Endodermal cell (in vitro differentiated cells): ENCODE results near the gene PTX3. TPM values are rescaled to one million over a fixed set of nuclear protein-coding genes. Genes with fewer than 3 reads are reported as not detected.

Experiments used
- DNase-seq: peaks from one replicate; pipeline ENCODE4 v3.0.0-alpha.2; 2017
- H3K27ac ChIP-seq: 2 replicates; pipeline ENCODE4 v1.5.1; 2013; ENCODE audit warnings: mild to moderate bottlenecking, low read depth, low read length, moderate library complexity
- H3K27me3 ChIP-seq: 2 replicates; pipeline ENCODE4 v1.6.1; 2013; ENCODE audit warnings: mild to moderate bottlenecking, low read length, moderate library complexity; ENCODE audit not compliant: insufficient read depth, control insufficient read depth, poor library complexity, severe bottlenecking
- H3K36me3 ChIP-seq: 2 replicates; pipeline ENCODE4 v1.7.0; 2013; ENCODE audit warnings: mild to moderate bottlenecking, low read length, moderate library complexity; ENCODE audit not compliant: control insufficient read depth, insufficient read depth
- H3K4me1 ChIP-seq: one replicate; pipeline ENCODE4 v1.7.0; 2013; ENCODE audit warnings: low read length; ENCODE audit not compliant: control insufficient read depth, insufficient read depth
- H3K4me3 ChIP-seq: 2 replicates; pipeline ENCODE4 v1.5.1; 2013; ENCODE audit warnings: mild to moderate bottlenecking, low read length, moderate library complexity
- H3K9ac ChIP-seq: 2 replicates; pipeline ENCODE4 v1.6.1; 2013; ENCODE audit warnings: mild to moderate bottlenecking, low read length, moderate library complexity; ENCODE audit not compliant: poor library complexity, severe bottlenecking; ENCODE audit errors: extremely low read depth
- H3K9me3 ChIP-seq: 2 replicates; pipeline ENCODE4 v1.6.1; 2013; ENCODE audit warnings: mild to moderate bottlenecking, low read length, moderate library complexity; ENCODE audit not compliant: control insufficient read depth
- H3K27ac Mint-ChIP-seq: 2 replicates; pipeline ENCODE4 v1.8.0; 2020; ENCODE audit warnings: mixed read lengths
- H3K27me3 Mint-ChIP-seq: 2 replicates; pipeline ENCODE4 v1.8.0; 2021; ENCODE audit warnings: mild to moderate bottlenecking, mixed read lengths; ENCODE audit not compliant: insufficient read depth
- H3K36me3 Mint-ChIP-seq: 2 replicates; pipeline ENCODE4 v1.8.0; 2020; ENCODE audit warnings: low read depth, mixed read lengths
- H3K4me1 Mint-ChIP-seq: 2 replicates; pipeline ENCODE4 v1.8.0; 2020; ENCODE audit warnings: mixed read lengths
- H3K4me3 Mint-ChIP-seq: 2 replicates; pipeline ENCODE4 v1.8.0; 2020; ENCODE audit warnings: mild to moderate bottlenecking, moderate library complexity, mixed read lengths
- H3K9me3 Mint-ChIP-seq: 2 replicates; pipeline ENCODE4 v1.8.0; 2020; ENCODE audit warnings: mild to moderate bottlenecking, mixed read lengths
- CTCF ChIP-seq: fragments of 200-600 bp; sonication (generic); conservative IDR thresholded peaks from 2 replicates; pipeline ENCODE4 v1.5.0; 2021; ENCODE audit warnings: antibody characterized with exemption, mild to moderate bottlenecking
- WGBS, 2 experiments: methylation state at CpG; one replicate each; pipeline versions ENCODE4 v1.1.5 to v1.1.7; 2013; ENCODE audit warnings: missing lambda C conversion rate in 2 of 2, mixed read lengths in 1 of 2; ENCODE audit not compliant: insufficient coverage in 1 of 2, insufficient read length in 1 of 2; 5-methylcytosine and 5-hydroxymethylcytosine counted together
- long read RNA-seq, 4 experiments: library from polyadenylated mRNA in 2 of 4; library from RNA in 1 of 4; library from capped mRNA in 1 of 4; stranded (forward) in 3 of 4; unstranded in 1 of 4; transcript quantifications; one replicate each; pipeline ENCODE4 v2.0.0, GENCODE V29; 2020 to 2021; ENCODE audit warnings: inconsistent platforms in 1 of 4
- polyA plus RNA-seq, 2 experiments: library from polyadenylated mRNA; stranded (reverse); fragments of 50-300 nt; gene quantifications; one replicate each; pipeline ENCODE4 v1.2.3, GENCODE V29; 2013
- total RNA-seq, 2 donors: library from RNA; stranded (reverse); fragmentation: NEBNext Ultra II Directional in 1 of 2; extraction: Animal tissue kit (Norgen Biotek cat#: 25700) in 1 of 2; gene quantifications; 2 replicates in 1 of 2; 3 replicates in 1 of 2; pipeline ENCODE4 v1.2.1, GENCODE V29; 2021

PTX3 gene
- under 1 TPM; 0.13 to 0.51 TPM for total RNA-seq
- 41.3 TPM for polyA plus RNA-seq (2013, experiment 1 of 2)
- polyA plus RNA-seq (2013, experiment 2 of 2): 33.1 TPM
- long read RNA-seq, experiment 1: 0 reads
- long read RNA-seq, experiment 2, partial matches to known transcripts: 1 of 1 reads
- long read RNA-seq, experiment 2, other reads (novel, unspliced or antisense): 0 of 1 reads
- long read RNA-seq, experiment 3: 0 reads
- long read RNA-seq, experiment 4: 0 reads

- peaks cover 28% of the 10 kb centered on the region for H3K27me3 ChIP-seq
- peak within 1 kb of the TSS; percentile 26 for H3K9ac ChIP-seq
- peaks cover 46% of the 10 kb centered on the region for H3K27me3 Mint-ChIP-seq
- peak within 1 kb of the TSS; percentile 42 for H3K27ac ChIP-seq
- H3K9me3 Mint-ChIP-seq: no peaks in the 10 kb centered on the region
- no peak within 1 kb of the TSS for H3K27ac Mint-ChIP-seq
- H3K36me3 Mint-ChIP-seq: no peaks in the 10 kb centered on the region
- no peaks in the 10 kb centered on the region for H3K9me3 ChIP-seq
- no peaks in the 10 kb centered on the region for H3K36me3 ChIP-seq
- 19 to 28% methylated on average over 7 to 15 of the region's 15 CpGs for WGBS, 2 experiments
- peak within 1 kb of the TSS; percentile 82 for H3K4me3 ChIP-seq
- H3K4me1 Mint-ChIP-seq: peaks cover 7% of the 10 kb centered on the region
- H3K4me1 ChIP-seq: no peaks in the 10 kb centered on the region
- no peak for TF ChIP-seq CTCF
- peak; percentile 57 for DNase-seq
- peak within 1 kb of the TSS; percentile 65 for H3K4me3 Mint-ChIP-seq
Observed at GRCh38 chr3:157436583-157437291, at the start of gene PTX3. PTX3 (plus strand) TSS chr3:157436850; CDS start chr3:157436934, 84 bp downstream.

GRCh38 chr3:157387708-157388435 lies 48.8 kb upstream of the PTX3 start:
- no peaks in the 10 kb centered on the region for H3K36me3 Mint-ChIP-seq
- Histone ChIP-seq H3K9ac (no peak overlapping the region), H3K36me3 (no peaks in the 10 kb centered on the region), H3K4me3 (no peak overlapping the region), H3K4me1 (no peaks in the 10 kb centered on the region), H3K9me3 (no peaks in the 10 kb centered on the region), H3K27ac (no peak overlapping the region), H3K27me3 (no peaks in the 10 kb centered on the region)
- no peak overlapping the region for H3K27ac Mint-ChIP-seq
- 27% methylated on average over 3 of the region's 3 CpGs; no CpG with 5 or more reads in 1 of the 2 experiments for WGBS, 2 experiments
- H3K27me3 Mint-ChIP-seq: no peaks in the 10 kb centered on the region
- no peak for TF ChIP-seq CTCF
- no peaks in the 10 kb centered on the region for H3K9me3 Mint-ChIP-seq
- no peaks in the 10 kb centered on the region for H3K4me1 Mint-ChIP-seq
- no peak for DNase-seq
- H3K4me3 Mint-ChIP-seq: no peak overlapping the region

GRCh38 chr3:157388976-157389375 lies 47.7 kb upstream of the PTX3 start:
- Mint-ChIP-seq H3K27me3 (no peaks in the 10 kb centered on the region), H3K36me3 (no peaks in the 10 kb centered on the region), H3K27ac (no peak overlapping the region), H3K9me3 (no peaks in the 10 kb centered on the region), H3K4me1 (no peaks in the 10 kb centered on the region), H3K4me3 (no peak overlapping the region)
- Histone ChIP-seq H3K27me3 (no peaks in the 10 kb centered on the region), H3K9me3 (no peaks in the 10 kb centered on the region), H3K27ac (no peak overlapping the region), H3K4me1 (no peaks in the 10 kb centered on the region), H3K36me3 (no peaks in the 10 kb centered on the region), H3K9ac (no peak overlapping the region), H3K4me3 (no peak overlapping the region)
- no peak for TF ChIP-seq CTCF
- DNase-seq: no peak
